ENCODE results near the gene FAM174B.

The FAM174B gene

GRCh38 chr15:92664178-92664900 is 8.8 kb upstream of the FAM174B start:
- no peak for DNase-seq (ENCODE audit: low read depth)

GRCh38 chr15:92663250-92663951 is 7.8 kb upstream of the FAM174B start:
- no peak for DNase-seq (ENCODE audit: low read depth)

DNA sequence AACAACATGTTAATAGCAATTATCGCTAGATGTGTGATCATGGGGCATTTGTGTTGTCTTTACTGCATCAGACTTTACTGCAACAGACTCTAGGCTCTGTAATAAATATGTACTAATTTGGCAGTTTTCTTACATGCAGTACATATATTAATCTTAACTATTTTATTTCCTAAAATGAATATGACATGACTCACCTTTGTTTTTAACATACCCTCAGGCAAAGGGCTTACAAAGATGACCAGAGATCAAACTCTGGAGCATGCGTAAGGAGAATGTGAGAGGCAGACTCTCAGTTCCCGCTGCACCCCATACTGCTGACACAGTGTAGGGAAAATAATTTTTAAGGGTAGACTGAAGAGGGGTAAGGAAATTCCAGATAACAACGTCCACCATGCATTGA is 7.2 kb upstream of the FAM174B start:
- DNase-seq (ENCODE audit: low read depth) = no peak

GRCh38 chr15:92661956-92662355 is 6.4 kb upstream of the FAM174B start:
- DNase-seq (ENCODE audit: low read depth) = no peak

DNA sequence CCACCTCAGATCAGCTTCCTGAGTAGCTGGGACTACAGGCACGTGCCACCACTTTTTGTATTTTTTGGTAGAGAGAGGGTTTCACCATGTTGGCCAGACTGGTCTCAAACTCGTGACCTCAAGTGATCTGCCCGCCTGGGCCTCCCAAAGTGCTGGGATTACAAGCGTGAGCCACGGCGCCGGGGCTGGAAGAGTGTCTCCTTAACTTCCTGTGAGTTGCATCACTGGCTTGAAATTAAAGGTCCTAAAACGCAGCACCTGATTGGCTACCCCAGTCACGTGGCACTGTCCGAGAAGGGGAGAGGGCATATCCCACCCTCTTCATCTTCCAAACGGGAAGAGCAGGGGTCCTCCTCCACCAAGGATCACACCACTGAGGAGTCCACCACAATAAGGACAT is 5.5 kb upstream of the FAM174B start:
- DNase-seq (ENCODE audit: low read depth) = no peak

GRCh38 chr15:92657486-92657885 is 1.9 kb upstream of the FAM174B start:
- no peak for DNase-seq (ENCODE audit: low read depth)

DNA sequence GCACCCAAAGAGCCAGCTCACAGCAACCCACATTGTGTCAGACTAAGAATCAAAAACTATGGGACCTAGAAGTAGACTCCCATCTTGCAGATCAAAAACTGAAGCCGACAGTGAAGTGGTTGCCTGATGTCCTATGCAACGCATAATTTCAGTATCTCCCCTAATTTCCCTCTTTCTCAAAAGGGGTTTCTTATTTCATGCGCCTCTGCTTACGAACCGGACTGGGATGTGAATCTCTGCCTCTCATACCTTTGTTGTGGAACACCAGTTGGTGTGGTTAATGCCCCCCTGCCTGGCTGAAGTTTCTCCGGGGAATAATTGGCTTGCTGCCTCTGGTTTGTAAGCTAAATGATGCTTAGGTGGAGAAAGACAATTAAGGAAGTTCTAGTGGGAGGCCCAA is 514 bp upstream of the FAM174B start:
- no peak for DNase-seq (ENCODE audit: low read depth)

GRCh38 chr15:92654662-92655061 is 913 bp downstream of the FAM174B start:
- DNase-seq (ENCODE audit: low read depth) = no peak

GRCh38 chr15:92653836-92654539 is 1.6 kb downstream of the FAM174B start:
- DNase-seq (ENCODE audit: low read depth) = no peak

DNA sequence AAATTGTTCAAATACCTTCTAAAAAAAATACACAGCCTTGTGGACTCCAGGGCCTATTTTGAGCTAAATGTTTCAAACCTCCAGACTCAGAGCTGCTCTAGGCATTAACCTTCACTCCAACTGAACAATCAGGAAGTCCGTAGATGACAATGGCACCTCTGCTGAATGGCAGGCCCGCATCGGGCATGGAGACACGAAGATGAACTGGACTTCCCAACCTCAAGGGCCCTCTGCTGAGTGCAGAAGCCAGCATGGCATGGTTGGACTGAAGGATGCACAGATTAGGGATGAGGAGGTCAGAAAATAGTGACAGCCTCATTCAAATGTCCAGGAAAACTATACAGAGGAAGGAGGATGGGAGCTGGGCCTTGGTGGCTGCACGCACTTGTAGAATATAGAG is 2.2 kb downstream of the FAM174B start:
- DNase-seq (ENCODE audit: low read depth) = no peak

DNA sequence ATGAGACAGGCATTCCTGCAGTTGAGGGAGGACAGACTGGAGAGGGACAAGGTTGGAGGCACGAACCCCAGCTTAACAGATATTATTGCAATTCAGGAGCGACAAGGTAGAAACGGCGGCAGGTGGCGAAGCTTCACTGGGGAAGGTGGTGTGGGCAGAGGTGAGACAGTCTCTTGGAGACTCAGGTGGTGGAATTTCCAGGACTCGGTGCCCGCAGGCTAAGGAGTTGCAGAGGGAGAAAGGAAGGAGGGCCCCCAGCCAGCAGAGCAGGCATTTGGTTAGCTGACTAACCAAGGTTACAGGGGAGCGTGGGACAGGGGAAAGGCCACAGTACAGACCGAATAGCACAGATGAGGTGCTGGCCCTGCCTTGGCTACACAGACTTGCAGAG is 3.0 kb downstream of the FAM174B start:
- no peak for DNase-seq (ENCODE audit: low read depth)

- DNase-seq (ENCODE audit: low read depth) = no peak
These were observed 3.5 kb downstream of the FAM174B start for GRCh38 chr15:92651877-92652575.

- no peak for DNase-seq (ENCODE audit: low read depth)
These were observed 4.6 kb downstream of the FAM174B start for GRCh38 chr15:92650966-92651365.

- no peak for DNase-seq (ENCODE audit: low read depth)
These were observed 5.3 kb downstream of the FAM174B start for GRCh38 chr15:92650256-92650655.

DNA sequence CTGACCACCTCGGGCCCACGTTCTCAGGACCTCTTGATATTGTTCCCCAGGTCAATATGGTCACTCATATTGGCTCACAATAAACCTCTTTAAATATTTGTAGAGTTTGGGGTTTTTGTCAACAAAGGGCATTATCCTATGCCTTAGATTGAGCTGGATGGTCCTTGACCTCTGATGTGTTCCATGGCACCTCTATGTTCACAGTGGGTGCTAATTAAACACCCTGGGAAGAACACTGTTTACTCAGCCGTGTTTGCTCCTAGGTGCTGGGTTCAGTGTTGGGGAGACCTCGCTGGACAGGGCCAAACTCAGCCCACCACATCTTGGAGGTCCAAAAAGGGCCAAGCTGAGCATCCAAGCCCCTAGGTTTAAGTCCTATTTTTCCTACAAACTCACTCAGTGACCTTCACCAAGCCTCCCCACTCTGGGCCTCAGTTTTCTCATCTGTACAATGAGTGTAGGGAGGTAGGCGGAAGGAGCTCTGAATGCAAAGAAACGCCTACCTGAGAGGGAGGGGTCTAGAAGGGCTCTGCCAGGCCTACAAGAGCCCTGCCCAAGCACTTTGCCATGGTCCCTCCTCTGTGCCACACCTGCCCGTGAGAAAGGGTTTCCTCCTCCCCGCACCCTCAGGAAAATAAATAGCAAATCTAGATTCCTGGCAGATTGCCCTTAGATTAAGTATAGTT is 7.2 kb downstream of the FAM174B start:
- DNase-seq (ENCODE audit: low read depth) = no peak

DNA sequence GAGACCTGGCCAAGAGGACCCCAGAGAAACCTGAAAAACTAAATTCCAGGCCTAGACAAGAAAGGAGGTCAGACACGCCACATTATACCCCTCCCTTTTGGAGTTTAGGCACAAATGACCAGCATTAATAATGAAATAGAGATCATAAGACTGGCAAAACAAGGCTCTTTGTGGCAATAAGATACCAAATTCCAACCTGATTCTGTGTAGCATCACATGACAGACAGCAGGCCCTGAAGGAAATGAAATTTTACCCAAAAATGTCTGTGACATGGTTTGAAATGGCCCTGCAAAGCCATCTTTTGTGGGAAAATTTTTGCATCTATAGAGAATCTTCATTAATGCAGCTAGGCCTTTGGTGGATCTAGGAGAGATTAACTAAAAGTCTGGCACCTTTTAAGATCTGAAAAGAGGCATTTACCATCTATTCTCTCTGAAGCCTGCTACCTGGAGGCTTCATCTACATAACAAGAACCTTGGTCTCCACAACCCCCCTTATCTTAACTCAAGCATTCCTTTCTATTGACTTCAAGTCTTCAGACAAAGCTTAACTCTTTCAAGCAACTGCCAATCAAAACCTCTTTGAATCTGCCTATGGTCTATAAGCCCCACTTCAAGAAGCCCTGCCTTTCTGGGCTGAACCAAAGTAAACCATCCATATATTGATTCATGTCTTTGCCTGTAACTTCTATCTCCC is 8.0 kb downstream of the FAM174B start:
- no peak for DNase-seq (ENCODE audit: low read depth)

DNA sequence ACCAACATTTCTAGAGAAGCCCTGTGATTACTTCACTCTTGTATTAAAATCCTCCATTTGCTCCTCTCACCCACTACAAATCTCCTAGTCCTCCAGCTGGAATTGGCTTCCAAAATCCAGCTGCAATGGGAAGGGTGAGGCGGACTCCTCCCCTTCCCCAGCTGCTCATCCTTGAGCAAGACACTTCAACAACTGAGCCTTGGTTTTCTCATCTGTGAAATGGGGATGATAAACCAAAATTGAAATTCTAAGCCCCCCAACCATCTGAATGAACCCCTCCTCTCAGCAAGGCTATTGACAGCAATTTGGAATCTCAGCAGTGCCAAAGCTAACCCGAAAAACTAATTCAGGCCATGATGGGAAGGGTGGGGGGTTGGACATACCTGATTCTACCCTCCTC is 9.4 kb downstream of the FAM174B start:
- DNase-seq (ENCODE audit: low read depth) = no peak

DNA sequence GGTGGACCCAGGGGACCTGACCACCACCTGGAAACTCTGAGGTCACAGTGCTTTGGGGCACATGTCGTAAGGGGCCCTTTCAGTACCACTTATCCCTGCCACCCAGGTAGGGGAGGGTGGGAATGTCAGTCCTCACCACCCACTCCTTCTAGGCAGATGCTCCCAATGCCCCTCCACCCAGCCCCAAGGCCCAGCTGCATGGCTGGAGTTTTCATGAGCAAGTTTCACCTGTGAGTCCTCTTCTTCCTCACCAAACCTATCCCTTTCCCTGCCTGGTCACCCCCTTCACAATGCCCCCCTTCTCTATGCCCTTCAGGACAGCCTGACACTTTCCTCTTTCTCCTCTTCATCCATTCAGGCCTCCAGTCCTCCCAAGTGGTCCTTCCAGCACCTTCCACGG is 9.8 kb downstream of the FAM174B start:
- no peak for DNase-seq (ENCODE audit: low read depth)

- no peak for DNase-seq (ENCODE audit: low read depth)
These were observed 10.4 kb downstream of the FAM174B start for GRCh38 chr15:92645051-92645631.

GRCh38 chr15:92643849-92644815 is 11.4 kb downstream of the FAM174B start:
- DNase-seq (ENCODE audit: low read depth) = no peak
